ENCODE data around the gene BAK1. TPM values are rescaled to one million over a fixed set of nuclear protein-coding genes. Genes with fewer than 3 reads are reported as not detected.

Gene BAK1
- total and polyA plus RNA-seq, 2 of the 13 experiments (the other 11 are each of a cell fraction or from before 2014, with no cell fraction given), result 15.0 to 23.8 TPM

- TF ChIP-seq ZBTB40 (IDR thresholded peaks at IDR 0.05) (no peak), ZBTB40 (CRISPR knock-in tag; IDR thresholded peaks at IDR 0.05) (no peak), ZNF570 (CRISPR knock-in tag; IDR thresholded peaks at IDR 0.05; ENCODE audit: borderline replicate concordance) (no peak), SRF (IDR thresholded peaks at IDR 0.05; ENCODE audit: low read depth, low read length) (no peak), NCOA5 (CRISPR knock-in tag; IDR thresholded peaks at IDR 0.05) (no peak), ARID2 (CRISPR knock-in tag; IDR thresholded peaks at IDR 0.05; ENCODE audit: borderline replicate concordance) (no peak), ZBTB46 (CRISPR knock-in tag; IDR thresholded peaks at IDR 0.05; ENCODE audit: borderline replicate concordance) (no peak), ARNTL (CRISPR knock-in tag; IDR thresholded peaks at IDR 0.05) (peak; percentile 81), TEAD2 (CRISPR knock-in tag; IDR thresholded peaks at IDR 0.05) (no peak), KDM1A (CRISPR knock-in tag; IDR thresholded peaks at IDR 0.05) (peak; percentile 8; the same call in 1 of the 2 replicates), ZNF329 (CRISPR knock-in tag; IDR thresholded peaks at IDR 0.05; ENCODE audit: low read depth) (no peak), HOXD1 (CRISPR knock-in tag; IDR thresholded peaks at IDR 0.05) (0 out of 2 replicates have a peak, but pooled peaks have one; percentile 19), EZH2 (conservative IDR thresholded peaks at IDR 0.05; ENCODE audit: low read depth, low read length) (no peak), ZNF335 (CRISPR knock-in tag; IDR thresholded peaks at IDR 0.05) (peak; percentile 28; the same call in 1 of the 2 replicates), ZNF234 (CRISPR knock-in tag; conservative IDR thresholded peaks at IDR 0.05) (no peak), GATAD2A (CRISPR knock-in tag; IDR thresholded peaks at IDR 0.05) (peak; percentile 80), ZNF383 (CRISPR knock-in tag; IDR thresholded peaks at IDR 0.05; ENCODE audit: borderline replicate concordance) (no peak), ZNF550 (CRISPR knock-in tag; IDR thresholded peaks at IDR 0.05; ENCODE audit: borderline replicate concordance) (no peak), THRA (CRISPR knock-in tag; IDR thresholded peaks at IDR 0.05; ENCODE audit: borderline replicate concordance) (peak; percentile 57; the same call in 1 of the 2 replicates)
Measured at GRCh38 chr6:33589731-33590530, 9.9 kb upstream of the BAK1 start (continued).

Data from HepG2 (cell line).